ENCODE results near the gene PLEK.
"Not testable (repeated sequence)": the region's sequence is repeated elsewhere in the genome, so short reads cannot be mapped to it uniquely, and the experiment has no call there.

The PLEK gene

DNA sequence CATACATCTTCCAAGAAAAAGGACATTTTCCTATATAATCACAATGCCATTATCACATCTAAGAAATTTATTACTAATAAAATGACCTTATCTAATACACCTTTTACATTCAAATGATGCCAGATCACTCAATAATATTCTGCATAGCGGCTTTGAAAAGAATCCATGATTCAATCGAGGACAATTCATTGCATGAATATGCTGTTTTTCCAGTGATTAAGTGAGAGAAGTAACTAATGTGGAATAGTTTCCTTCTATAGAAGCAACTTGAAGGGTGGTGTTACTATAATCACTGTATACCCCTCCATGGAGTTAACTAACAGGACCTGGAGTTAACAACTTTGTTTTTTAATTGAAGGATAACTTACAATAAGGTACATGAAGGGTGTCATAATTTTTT is 9.1 kb downstream of the PLEK start:
- no peaks in the 10 kb centered on the region for H3K4me1 ChIP-seq (ENCODE audit: control insufficient read depth, insufficient read depth, low read length)
- no peak overlapping the region for H3K9ac ChIP-seq (ENCODE audit: low read length)
- no peaks in the 10 kb centered on the region for H3K9me3 ChIP-seq (ENCODE audit: control insufficient read depth, low read length)
- no peaks in the 10 kb centered on the region for H3K36me3 ChIP-seq (ENCODE audit: control insufficient read depth, insufficient read depth, low read length)
- H3K4me3 ChIP-seq (ENCODE audit: low read length): no peak overlapping the region
- H3K27me3 ChIP-seq (ENCODE audit: control insufficient read depth, insufficient read depth, low read length): no peaks in the 10 kb centered on the region

DNA sequence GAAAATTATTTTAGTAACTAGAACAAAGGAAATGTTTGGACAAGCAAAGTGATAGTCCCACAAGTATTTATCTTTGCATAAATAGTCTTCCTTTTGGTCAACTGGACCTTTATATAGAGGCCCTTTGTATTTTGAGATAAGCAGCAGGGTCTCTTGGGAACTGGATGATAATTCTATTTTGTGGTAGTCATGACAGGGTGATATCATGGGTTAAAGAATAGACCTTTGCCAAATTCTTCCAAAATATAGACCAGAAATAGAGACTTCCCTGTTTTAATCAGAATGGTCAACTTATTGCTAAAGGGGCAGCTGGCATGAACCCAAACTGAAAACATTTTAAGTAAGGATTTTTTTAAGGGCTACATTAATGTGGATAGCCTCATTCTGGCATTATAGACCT is 10.5 kb downstream of the PLEK start:
- Histone ChIP-seq H3K9me3 (ENCODE audit: control insufficient read depth, low read length) (no peaks in the 10 kb centered on the region), H3K4me3 (ENCODE audit: low read length) (no peak overlapping the region), H3K27me3 (ENCODE audit: control insufficient read depth, insufficient read depth, low read length) (no peaks in the 10 kb centered on the region), H3K9ac (ENCODE audit: low read length) (no peak overlapping the region), H3K36me3 (ENCODE audit: control insufficient read depth, insufficient read depth, low read length) (no peaks in the 10 kb centered on the region), H3K4me1 (ENCODE audit: control insufficient read depth, insufficient read depth, low read length) (no peaks in the 10 kb centered on the region)

DNA sequence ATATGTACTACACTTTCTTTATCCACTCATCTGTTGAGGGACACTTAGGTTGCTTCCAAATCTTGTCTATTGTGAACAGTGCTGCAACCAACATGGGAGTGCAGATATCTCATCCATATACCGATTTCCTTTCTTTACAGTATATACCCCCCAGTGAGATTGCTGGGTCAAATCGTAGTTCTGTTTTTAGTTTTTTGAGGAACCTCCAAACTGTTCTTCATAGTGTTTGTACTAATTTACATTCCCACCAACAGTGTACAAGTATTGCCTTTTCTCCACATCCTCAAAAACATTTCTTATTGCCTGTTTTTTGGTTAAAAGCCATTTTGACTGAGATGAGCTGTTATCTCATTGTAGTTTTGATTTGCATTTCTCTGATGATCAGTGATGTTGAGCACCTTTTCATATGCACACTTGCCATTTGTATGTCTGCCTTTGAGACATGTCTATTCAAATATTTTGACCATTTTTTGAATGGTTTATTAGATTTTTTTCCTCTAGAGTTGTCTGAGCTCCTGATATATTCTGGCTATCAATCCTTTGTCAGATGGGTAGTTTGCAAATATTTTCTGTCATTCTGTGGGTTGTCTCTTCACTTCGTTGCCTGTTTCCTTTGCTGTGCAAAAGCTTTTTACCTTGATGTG is 12.2 kb downstream of the PLEK start:
- H3K4me1 ChIP-seq (ENCODE audit: control insufficient read depth, insufficient read depth, low read length): no peaks in the 10 kb centered on the region
- H3K4me3 ChIP-seq (ENCODE audit: low read length): no peak overlapping the region
- no peaks in the 10 kb centered on the region for H3K36me3 ChIP-seq (ENCODE audit: control insufficient read depth, insufficient read depth, low read length)
- no peaks in the 10 kb centered on the region for H3K27me3 ChIP-seq (ENCODE audit: control insufficient read depth, insufficient read depth, low read length)
- H3K9me3 ChIP-seq (ENCODE audit: control insufficient read depth, low read length): no peaks in the 10 kb centered on the region
- no peak overlapping the region for H3K9ac ChIP-seq (ENCODE audit: low read length)

DNA sequence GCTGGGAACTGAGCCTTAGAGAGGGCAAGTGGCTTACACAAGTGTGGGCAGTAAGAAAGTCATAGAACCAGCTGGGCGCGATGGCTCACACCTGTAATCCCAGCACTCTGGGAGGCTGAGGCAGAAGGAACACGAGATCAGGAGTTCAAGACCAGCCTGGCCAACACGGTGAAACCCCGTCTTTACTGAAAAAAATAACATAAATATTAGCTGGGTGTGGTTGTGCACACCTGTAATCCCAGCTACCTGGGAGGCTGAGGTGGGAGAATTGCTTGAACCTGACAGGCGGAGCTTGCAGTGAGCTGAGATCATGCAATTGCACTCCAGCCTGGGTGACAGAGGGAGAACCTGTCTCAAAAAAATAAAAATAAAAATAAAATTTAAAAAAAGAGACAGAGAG is 13.7 kb downstream of the PLEK start:
- not testable (repeated sequence) for H3K4me1 ChIP-seq (ENCODE audit: control insufficient read depth, insufficient read depth, low read length); H3K4me3 ChIP-seq (ENCODE audit: low read length); H3K9ac ChIP-seq (ENCODE audit: low read length); H3K27me3 ChIP-seq (ENCODE audit: control insufficient read depth, insufficient read depth, low read length); H3K9me3 ChIP-seq (ENCODE audit: control insufficient read depth, low read length); H3K36me3 ChIP-seq (ENCODE audit: control insufficient read depth, insufficient read depth, low read length)

GRCh38 chr2:68379184-68379708 is 14.2 kb downstream of the PLEK start:
- H3K4me3 ChIP-seq (ENCODE audit: low read length): no peak overlapping the region
- H3K36me3 ChIP-seq (ENCODE audit: control insufficient read depth, insufficient read depth, low read length): no peaks in the 10 kb centered on the region
- H3K4me1 ChIP-seq (ENCODE audit: control insufficient read depth, insufficient read depth, low read length): no peaks in the 10 kb centered on the region
- H3K27me3 ChIP-seq (ENCODE audit: control insufficient read depth, insufficient read depth, low read length): no peaks in the 10 kb centered on the region
- H3K9me3 ChIP-seq (ENCODE audit: control insufficient read depth, low read length): no peaks in the 10 kb centered on the region
- no peak overlapping the region for H3K9ac ChIP-seq (ENCODE audit: low read length)

- H3K4me1 ChIP-seq (ENCODE audit: control insufficient read depth, insufficient read depth, low read length): no peaks in the 10 kb centered on the region
- no peak overlapping the region for H3K9ac ChIP-seq (ENCODE audit: low read length)
- H3K27me3 ChIP-seq (ENCODE audit: control insufficient read depth, insufficient read depth, low read length): no peaks in the 10 kb centered on the region
- H3K9me3 ChIP-seq (ENCODE audit: control insufficient read depth, low read length): no peaks in the 10 kb centered on the region
- H3K4me3 ChIP-seq (ENCODE audit: low read length): no peak overlapping the region
- no peaks in the 10 kb centered on the region for H3K36me3 ChIP-seq (ENCODE audit: control insufficient read depth, insufficient read depth, low read length)
Measured at GRCh38 chr2:68383778-68384177, 18.7 kb downstream of the PLEK start.

GRCh38 chr2:68384485-68385107 is 19.5 kb downstream of the PLEK start:
- no peak overlapping the region for H3K4me3 ChIP-seq (ENCODE audit: low read length)
- no peaks in the 10 kb centered on the region for H3K9me3 ChIP-seq (ENCODE audit: control insufficient read depth, low read length)
- no peaks in the 10 kb centered on the region for H3K36me3 ChIP-seq (ENCODE audit: control insufficient read depth, insufficient read depth, low read length)
- no peaks in the 10 kb centered on the region for H3K4me1 ChIP-seq (ENCODE audit: control insufficient read depth, insufficient read depth, low read length)
- no peaks in the 10 kb centered on the region for H3K27me3 ChIP-seq (ENCODE audit: control insufficient read depth, insufficient read depth, low read length)
- H3K9ac ChIP-seq (ENCODE audit: low read length): no peak overlapping the region

GRCh38 chr2:68385220-68385906 is 20.3 kb downstream of the PLEK start:
- H3K4me1 ChIP-seq (ENCODE audit: control insufficient read depth, insufficient read depth, low read length): no peaks in the 10 kb centered on the region
- no peaks in the 10 kb centered on the region for H3K9me3 ChIP-seq (ENCODE audit: control insufficient read depth, low read length)
- no peaks in the 10 kb centered on the region for H3K27me3 ChIP-seq (ENCODE audit: control insufficient read depth, insufficient read depth, low read length)
- H3K4me3 ChIP-seq (ENCODE audit: low read length): no peak overlapping the region
- no peaks in the 10 kb centered on the region for H3K36me3 ChIP-seq (ENCODE audit: control insufficient read depth, insufficient read depth, low read length)
- H3K9ac ChIP-seq (ENCODE audit: low read length): no peak overlapping the region

- no peaks in the 10 kb centered on the region for H3K4me1 ChIP-seq (ENCODE audit: control insufficient read depth, insufficient read depth, low read length)
- no peaks in the 10 kb centered on the region for H3K9me3 ChIP-seq (ENCODE audit: control insufficient read depth, low read length)
- H3K4me3 ChIP-seq (ENCODE audit: low read length): no peak overlapping the region
- H3K9ac ChIP-seq (ENCODE audit: low read length): no peak overlapping the region
- no peaks in the 10 kb centered on the region for H3K27me3 ChIP-seq (ENCODE audit: control insufficient read depth, insufficient read depth, low read length)
- H3K36me3 ChIP-seq (ENCODE audit: control insufficient read depth, insufficient read depth, low read length): no peaks in the 10 kb centered on the region
Measured at GRCh38 chr2:68385907-68386287, 20.8 kb downstream of the PLEK start.

DNA sequence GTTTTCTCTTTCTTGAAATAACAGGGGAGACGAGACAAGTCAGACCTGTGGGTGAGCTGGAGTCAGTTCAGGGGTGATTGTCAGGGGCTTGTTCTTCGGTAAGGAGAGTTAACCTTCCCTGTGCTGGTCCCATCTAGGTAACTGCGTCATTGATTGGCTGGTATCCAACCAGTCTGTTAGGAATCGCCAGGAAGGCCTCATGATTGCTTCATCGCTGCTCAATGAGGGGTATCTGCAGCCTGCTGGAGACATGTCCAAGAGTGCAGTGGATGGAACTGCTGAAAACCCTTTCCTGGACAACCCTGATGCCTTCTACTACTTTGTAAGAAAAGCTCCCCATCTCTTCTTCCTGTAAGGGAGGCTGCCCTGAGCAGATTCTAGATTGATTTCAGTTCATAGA is 21.3 kb downstream of the PLEK start:
- Histone ChIP-seq H3K36me3 (ENCODE audit: control insufficient read depth, insufficient read depth, low read length) (no peaks in the 10 kb centered on the region), H3K9ac (ENCODE audit: low read length) (no peak overlapping the region), H3K4me1 (ENCODE audit: control insufficient read depth, insufficient read depth, low read length) (no peaks in the 10 kb centered on the region), H3K4me3 (ENCODE audit: low read length) (no peak overlapping the region), H3K9me3 (ENCODE audit: control insufficient read depth, low read length) (no peaks in the 10 kb centered on the region), H3K27me3 (ENCODE audit: control insufficient read depth, insufficient read depth, low read length) (no peaks in the 10 kb centered on the region)

GRCh38 chr2:68387408-68388350 is 22.6 kb downstream of the PLEK start:
- Histone ChIP-seq H3K36me3 (ENCODE audit: control insufficient read depth, insufficient read depth, low read length) (no peaks in the 10 kb centered on the region), H3K4me1 (ENCODE audit: control insufficient read depth, insufficient read depth, low read length) (no peaks in the 10 kb centered on the region), H3K27me3 (ENCODE audit: control insufficient read depth, insufficient read depth, low read length) (no peaks in the 10 kb centered on the region), H3K9me3 (ENCODE audit: control insufficient read depth, low read length) (no peaks in the 10 kb centered on the region), H3K4me3 (ENCODE audit: low read length) (no peak overlapping the region), H3K9ac (ENCODE audit: low read length) (no peak overlapping the region)

Data from mucosa of stomach (tissue), 1 donor.